CD4-positive, alpha-beta T cell (primary cell): ENCODE results near the gene CABLES2. TPM values are rescaled to one million over a fixed set of nuclear protein-coding genes. Genes with fewer than 3 reads are reported as not detected.

Experiments
- ATAC-seq: fragments of 200-7000 bp; cut with Tn5 transposase; one replicate; pipeline ENCODE4 v1.10.0; 2022; ENCODE audit warnings: mild to moderate bottlenecking; ENCODE audit not compliant: poor library complexity
- CTCF ChIA-PET: fragments of 350-600 bp; sonication (Branson Sonifier 250); formaldehyde crosslinking; loops from one replicate; lab custom pipeline; 2021; ENCODE audit warnings: antibody characterized with exemption, inconsistent platforms; lab: Charles Lee
- POLR2A ChIA-PET: fragments of 350-600 bp; sonication (Branson Sonifier 250); formaldehyde crosslinking; loops from one replicate; lab custom pipeline; 2021; ENCODE audit warnings: antibody characterized with exemption, inconsistent platforms; lab: Charles Lee
- DNase-seq, 14 experiments: peaks; one replicate each; pipeline ENCODE4 v3.0.0-alpha.2; 2013 to 2020; ENCODE audit warnings: mixed read lengths in 2 of 14
- H3K27ac ChIP-seq, 2 donors: one replicate each; pipeline versions ENCODE4 v1.5.1 to v1.7.0; 2013; ENCODE audit warnings: low read length in 2 of 2, low read depth in 1 of 2, mild to moderate bottlenecking in 1 of 2
- H3K27me3 ChIP-seq, 2 experiments: 1 replicate in 1 of 2; 2 replicates in 1 of 2; pipeline versions ENCODE4 v1.6.1 to v1.7.0; 2013; ENCODE audit warnings: low read length in 2 of 2, control low read depth in 1 of 2, mild to moderate bottlenecking in 1 of 2, moderate library complexity in 1 of 2; ENCODE audit not compliant: insufficient read depth in 2 of 2, control insufficient read depth in 1 of 2
- H3K36me3 ChIP-seq: one replicate; pipeline ENCODE4 v1.6.1; 2013; ENCODE audit warnings: low read length, control low read depth; ENCODE audit not compliant: insufficient read depth
- H3K4me1 ChIP-seq: one replicate; pipeline ENCODE4 v1.6.1; 2013; ENCODE audit warnings: low read length, control low read depth; ENCODE audit not compliant: insufficient read depth
- H3K4me3 ChIP-seq: one replicate; pipeline ENCODE4 v1.5.1; 2013; ENCODE audit warnings: mild to moderate bottlenecking, low read length, moderate library complexity
- H3K9me3 ChIP-seq, 2 experiments: 1 replicate in 1 of 2; 2 replicates in 1 of 2; pipeline versions ENCODE4 v1.6.1 to v1.7.0; 2013; ENCODE audit warnings: low read length in 2 of 2, mild to moderate bottlenecking in 2 of 2, control low read depth in 1 of 2, moderate library complexity in 1 of 2; ENCODE audit not compliant: control insufficient read depth in 1 of 2, insufficient read depth in 1 of 2
- H3K27ac Mint-ChIP-seq: one replicate; pipeline ENCODE4 v1.8.0; 2020; ENCODE audit warnings: mixed read lengths
- H3K27me3 Mint-ChIP-seq: one replicate; pipeline ENCODE4 v1.8.0; 2021; ENCODE audit warnings: mixed read lengths
- H3K36me3 Mint-ChIP-seq: one replicate; pipeline ENCODE4 v1.8.0; 2021; ENCODE audit warnings: low read depth, mixed read lengths
- H3K4me1 Mint-ChIP-seq: one replicate; pipeline ENCODE4 v1.8.0; 2021; ENCODE audit warnings: low read depth, mixed read lengths
- H3K4me3 Mint-ChIP-seq: one replicate; pipeline ENCODE4 v1.8.0; 2020; ENCODE audit warnings: mild to moderate bottlenecking, mixed read lengths
- H3K9me3 Mint-ChIP-seq: one replicate; pipeline ENCODE4 v1.8.0; 2020; ENCODE audit warnings: mixed read lengths
- intact Hi-C, 2 experiments: fragments of 100-400 bp; cut with DNase I in 1 of 2; cut with micrococcal nuclease in 1 of 2; formaldehyde crosslinking; loops; one replicate each; pipeline versions ENCODE4 v1.15.1 to v1.9.0; 2023 to 2025; cut with DNase I, micrococcal nuclease
- total RNA-seq, 174 experiments: library from RNA in 2 of 174; stranded (reverse) in 2 of 174; gene quantifications; one replicate each; pipeline ENCODE4 v1.2.3 and lab custom pipeline; 2021 to 2026
- TF ChIP-seq, protein P1 (sequence below): fragments of 200-600 bp; IDR thresholded peaks from one replicate; pipeline ENCODE4 v1.8.0; 2022; ENCODE audit warnings: antibody characterized with exemption, mild to moderate bottlenecking

Gene CABLES2
- total RNA-seq, 2 experiments from 2014 or later: 4.4 TPM

DNA sequence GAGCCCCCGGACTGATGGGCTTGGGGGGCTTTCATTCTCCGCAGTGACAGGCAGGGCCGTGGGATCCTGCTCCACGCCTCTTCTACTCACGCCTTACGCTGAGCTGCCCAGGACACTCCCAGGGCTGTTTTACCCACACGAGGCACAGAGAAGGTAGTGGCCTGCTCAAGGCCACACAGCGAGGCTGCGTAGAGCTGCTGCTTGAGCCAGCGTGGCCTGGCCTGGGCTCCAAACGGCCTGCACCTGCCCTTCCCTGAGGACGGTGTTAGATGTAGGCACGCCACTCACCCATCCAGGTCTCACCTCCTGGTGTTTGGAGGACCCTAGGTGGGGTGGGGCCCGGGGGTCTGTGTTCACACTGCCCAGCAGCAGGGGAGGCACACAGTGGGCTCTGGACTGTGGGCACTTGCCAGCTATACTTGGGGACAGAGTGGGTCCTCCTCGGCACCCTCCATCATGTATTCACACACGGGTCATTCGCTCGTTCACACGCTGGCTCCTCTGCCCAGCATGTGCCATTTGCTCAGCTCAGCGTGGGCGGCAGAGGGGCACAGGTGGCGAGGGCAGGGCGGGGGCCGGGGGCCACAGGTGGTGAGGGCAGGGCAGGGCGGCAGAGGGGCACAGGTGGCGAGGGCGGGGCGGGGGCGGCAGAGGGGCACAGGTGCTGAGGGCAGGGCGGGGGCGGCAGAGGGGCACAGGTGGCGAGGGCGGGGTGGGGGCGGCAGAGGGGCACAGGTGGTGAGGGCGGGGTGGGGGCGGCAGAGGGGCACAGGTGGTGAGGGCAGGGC lies 38.7 kb upstream of the CABLES2 start:
- Histone ChIP-seq H3K4me3 (no peak overlapping the region), H3K9me3 (peaks cover 0 to 3% of the 10 kb centered on the region in 2 experiments), H3K4me1 (no peaks in the 10 kb centered on the region), H3K27me3 (peaks cover 2 to 5% of the 10 kb centered on the region in 2 experiments), H3K36me3 (no peaks in the 10 kb centered on the region), H3K27ac (no peak overlapping the region)
- Mint-ChIP-seq H3K4me1 (no peaks in the 10 kb centered on the region), H3K36me3 (no peaks in the 10 kb centered on the region), H3K27me3 (peaks cover 16% of the 10 kb centered on the region), H3K4me3 (no peak overlapping the region), H3K9me3 (no peaks in the 10 kb centered on the region), H3K27ac (no peak overlapping the region)
- TF ChIP-seq, protein P1, sequence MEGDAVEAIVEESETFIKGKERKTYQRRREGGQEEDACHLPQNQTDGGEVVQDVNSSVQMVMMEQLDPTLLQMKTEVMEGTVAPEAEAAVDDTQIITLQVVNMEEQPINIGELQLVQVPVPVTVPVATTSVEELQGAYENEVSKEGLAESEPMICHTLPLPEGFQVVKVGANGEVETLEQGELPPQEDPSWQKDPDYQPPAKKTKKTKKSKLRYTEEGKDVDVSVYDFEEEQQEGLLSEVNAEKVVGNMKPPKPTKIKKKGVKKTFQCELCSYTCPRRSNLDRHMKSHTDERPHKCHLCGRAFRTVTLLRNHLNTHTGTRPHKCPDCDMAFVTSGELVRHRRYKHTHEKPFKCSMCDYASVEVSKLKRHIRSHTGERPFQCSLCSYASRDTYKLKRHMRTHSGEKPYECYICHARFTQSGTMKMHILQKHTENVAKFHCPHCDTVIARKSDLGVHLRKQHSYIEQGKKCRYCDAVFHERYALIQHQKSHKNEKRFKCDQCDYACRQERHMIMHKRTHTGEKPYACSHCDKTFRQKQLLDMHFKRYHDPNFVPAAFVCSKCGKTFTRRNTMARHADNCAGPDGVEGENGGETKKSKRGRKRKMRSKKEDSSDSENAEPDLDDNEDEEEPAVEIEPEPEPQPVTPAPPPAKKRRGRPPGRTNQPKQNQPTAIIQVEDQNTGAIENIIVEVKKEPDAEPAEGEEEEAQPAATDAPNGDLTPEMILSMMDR: no peak
- intact Hi-C loops: no loop called here
- DNase-seq: no peak
- ATAC-seq: no peak
- ChIA-PET CTCF (no interaction called here), POLR2A (no interaction called here)

GRCh38 chr20:62444286-62444685 lies 37.2 kb upstream of the CABLES2 start:
- CTCF ChIA-PET: no interaction called here
- intact Hi-C loops: no loop called here
- peaks cover 12% of the 10 kb centered on the region for H3K27me3 Mint-ChIP-seq

DNA sequence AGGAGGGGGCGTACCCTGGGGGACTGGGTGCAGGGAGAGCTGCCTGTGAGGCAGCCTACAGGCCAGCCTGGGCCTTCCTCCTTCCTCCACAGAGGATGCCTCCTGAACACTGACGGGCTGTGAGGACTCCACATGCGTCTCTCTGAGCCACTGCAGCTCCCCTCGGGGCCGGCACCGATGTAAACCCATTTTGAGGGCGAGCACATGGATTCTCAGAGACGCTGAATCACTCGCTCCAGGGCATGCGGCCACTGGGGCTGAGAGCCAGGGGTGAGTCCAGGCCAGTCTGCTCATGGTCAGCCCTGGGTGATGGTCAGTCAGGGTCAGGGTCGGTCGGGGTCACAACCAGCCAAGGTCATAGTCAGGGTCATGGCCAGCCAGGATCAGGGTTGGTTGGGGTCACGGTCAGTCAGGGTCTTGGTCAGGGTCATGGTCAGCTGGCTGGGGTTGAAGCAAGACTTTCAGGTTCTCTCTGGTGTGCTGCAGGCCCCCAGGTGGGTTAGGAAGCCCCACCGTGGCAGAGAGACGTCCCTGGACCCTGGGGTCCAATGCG lies 35.0 kb upstream of the CABLES2 start:
- Histone ChIP-seq H3K4me3 (no peak overlapping the region), H3K36me3 (no peaks in the 10 kb centered on the region), H3K9me3 (peaks cover 0 to 7% of the 10 kb centered on the region in 2 experiments), H3K27me3 (peaks cover 2 to 5% of the 10 kb centered on the region in 2 experiments), H3K27ac (no peak overlapping the region), H3K4me1 (no peaks in the 10 kb centered on the region)
- ChIA-PET POLR2A (no interaction called here), CTCF (no interaction called here)
- intact Hi-C loops: no loop called here
- H3K4me3 Mint-ChIP-seq: no peak overlapping the region
- no peak overlapping the region for H3K27ac Mint-ChIP-seq
- H3K9me3 Mint-ChIP-seq: no peaks in the 10 kb centered on the region
- DNase-seq: no peak
- H3K4me1 Mint-ChIP-seq: no peaks in the 10 kb centered on the region
- no peaks in the 10 kb centered on the region for H3K36me3 Mint-ChIP-seq
- peaks cover 6% of the 10 kb centered on the region for H3K27me3 Mint-ChIP-seq
- TF ChIP-seq, protein P1: no peak
- no peak for ATAC-seq

More at GRCh38 chr20:62444286-62444685, 37.2 kb upstream of the CABLES2 start:
- no peak overlapping the region for H3K27ac Mint-ChIP-seq
- ATAC-seq (no peak), DNase-seq (no peak)
- no peaks in the 10 kb centered on the region for H3K4me1 Mint-ChIP-seq
- no peak overlapping the region for H3K4me3 Mint-ChIP-seq
- H3K27me3 ChIP-seq: peaks cover 2 to 5% of the 10 kb centered on the region in 2 experiments
- no peak overlapping the region for H3K4me3 ChIP-seq
- no peaks in the 10 kb centered on the region for H3K9me3 Mint-ChIP-seq
- H3K36me3 ChIP-seq: no peaks in the 10 kb centered on the region
- TF ChIP-seq, protein P1: no peak
- H3K27ac ChIP-seq: no peak overlapping the region
- no peaks in the 10 kb centered on the region for H3K4me1 ChIP-seq
- H3K36me3 Mint-ChIP-seq: no peaks in the 10 kb centered on the region
- peaks cover 0 to 3% of the 10 kb centered on the region in 2 experiments for H3K9me3 ChIP-seq
- POLR2A ChIA-PET: no interaction called here
